IMR-90 (cell line): ENCODE data around the gene SPRR4. TPM values are rescaled to one million over a fixed set of nuclear protein-coding genes. Genes with fewer than 3 reads are reported as not detected.

Experiments
- ATAC-seq: fragments of 200-7000 bp; cut with Tn5 transposase; 2 replicates; pipeline ENCODE4 v1.9.1; 2020; ENCODE audit warnings: low read depth, mild to moderate bottlenecking, moderate library complexity
- BruUV-seq: library from RNA; stranded (reverse); fragments of 400-500 nt; replicated peaks from 2 replicates; lab custom pipeline; 2021; lab: Mats Ljungman, UMichigan
- CTCF ChIA-PET: fragments of 300-600 bp; formaldehyde crosslinking; extraction: SDS; loops from one replicate; lab custom pipeline; 2021; ENCODE audit warnings: antibody characterized with exemption; lab: Yijun Ruan, JAX
- POLR2A ChIA-PET: fragments of 300-600 bp; sonication (Branson Sonifier 250); formaldehyde crosslinking; loops from one replicate; lab custom pipeline; 2022; ENCODE audit warnings: antibody characterized with exemption; ENCODE audit not compliant: unreplicated experiment; lab: Charles Lee
- DNase-seq: peaks from one replicate; pipeline ENCODE4 v3.0.0; 2013
- H2AFZ ChIP-seq: replicated peaks from 2 replicates; pipeline ENCODE3; 2013; ENCODE audit warnings: low read length, mild to moderate bottlenecking; ENCODE audit not compliant: poor library complexity
- H2AK5ac ChIP-seq: 2 replicates; pipeline ENCODE4 v1.6.1; 2013; ENCODE audit warnings: low read depth, low read length, inconsistent platforms
- H2AK9ac ChIP-seq: replicated peaks from 2 replicates; pipeline ENCODE3; 2013; ENCODE audit warnings: mild to moderate bottlenecking, low read depth, low read length, moderate library complexity; ENCODE audit not compliant: poor library complexity
- H2BK120ac ChIP-seq: 2 replicates; pipeline ENCODE4 v1.6.1; 2013; ENCODE audit warnings: low read depth, low read length, inconsistent platforms
- H2BK15ac ChIP-seq: 3 replicates; pipeline ENCODE4 v1.6.1; 2013; ENCODE audit warnings: low read depth, low read length, inconsistent platforms
- H2BK20ac ChIP-seq: 2 replicates; pipeline ENCODE4 v1.6.1; 2013; ENCODE audit warnings: low read depth, mild to moderate bottlenecking, inconsistent platforms, low read length, moderate library complexity
- H2BK5ac ChIP-seq: 2 replicates; pipeline ENCODE4 v1.6.1; 2013; ENCODE audit warnings: mild to moderate bottlenecking, low read depth, low read length, inconsistent platforms; ENCODE audit not compliant: poor library complexity, severe bottlenecking
- H3K14ac ChIP-seq: replicated peaks from 2 replicates; pipeline ENCODE4 v1.6.1; 2013; ENCODE audit warnings: low read depth, low read length, inconsistent platforms
- H3K18ac ChIP-seq: 2 replicates; pipeline ENCODE4 v1.6.1; 2013; ENCODE audit warnings: low read depth, low read length, control low read depth
- H3K23ac ChIP-seq: 2 replicates; pipeline ENCODE4 v1.6.1; 2013; ENCODE audit warnings: low read depth, low read length, inconsistent platforms
- H3K27ac ChIP-seq: 2 replicates; pipeline ENCODE4 v1.5.1; 2013; ENCODE audit warnings: mild to moderate bottlenecking, control low read depth, low read length; ENCODE audit not compliant: insufficient read depth
- H3K27me3 ChIP-seq: 2 replicates; pipeline ENCODE4 v1.6.1; 2013; ENCODE audit warnings: low read length; ENCODE audit not compliant: control insufficient read depth, insufficient read depth
- H3K36me3 ChIP-seq: 2 replicates; pipeline ENCODE4 v1.6.1; 2013; ENCODE audit warnings: low read length, mixed read lengths; ENCODE audit not compliant: control insufficient read depth, insufficient read depth
- H3K4ac ChIP-seq: 2 replicates; pipeline ENCODE4 v1.6.1; 2013; ENCODE audit warnings: low read depth, low read length, inconsistent platforms
- H3K4me1 ChIP-seq: 2 replicates; pipeline ENCODE4 v1.6.1; 2013; ENCODE audit warnings: low read length, mixed read lengths; ENCODE audit not compliant: control insufficient read depth, insufficient read depth
- H3K4me2 ChIP-seq: 2 replicates; pipeline ENCODE4 v1.6.1; 2013; ENCODE audit warnings: low read depth, mild to moderate bottlenecking, control low read depth, low read length, moderate library complexity
- H3K4me3 ChIP-seq: 2 replicates; pipeline ENCODE4 v1.5.1; 2013; ENCODE audit warnings: low read depth, mild to moderate bottlenecking, control low read depth, low read length, moderate library complexity; ENCODE audit not compliant: insufficient read depth
- H3K56ac ChIP-seq: 2 replicates; pipeline ENCODE4 v1.6.1; 2013; ENCODE audit warnings: low read length, inconsistent platforms; ENCODE audit not compliant: insufficient read depth; ENCODE audit errors: extremely low read depth
- H3K79me1 ChIP-seq, 2 experiments: 2 replicates each; pipeline ENCODE4 v1.6.1; 2013; ENCODE audit warnings: low read length in 2 of 2, inconsistent platforms in 1 of 2, low read depth in 1 of 2
- H3K9ac ChIP-seq: 2 replicates; pipeline ENCODE4 v1.6.1; 2013; ENCODE audit warnings: low read depth, low read length, control low read depth
- H3K9me1 ChIP-seq: 2 replicates; pipeline ENCODE4 v1.6.1; 2013; ENCODE audit warnings: low read length, inconsistent platforms; ENCODE audit not compliant: insufficient read depth
- H3K9me3 ChIP-seq: 2 replicates; pipeline ENCODE4 v1.6.1; 2013; ENCODE audit warnings: low read length; ENCODE audit not compliant: control insufficient read depth, insufficient read depth
- H4K20me1 ChIP-seq: 2 replicates; pipeline ENCODE4 v1.6.1; 2013; ENCODE audit warnings: low read length, inconsistent platforms; ENCODE audit not compliant: insufficient read depth
- H4K5ac ChIP-seq: 2 replicates; pipeline ENCODE4 v1.6.1; 2013; ENCODE audit warnings: mild to moderate bottlenecking, low read depth, low read length, control low read depth
- H4K8ac ChIP-seq, 2 experiments: 2 replicates each; pipeline ENCODE4 v1.6.1; 2013; ENCODE audit warnings: low read depth in 2 of 2, low read length in 2 of 2, control low read depth in 1 of 2, inconsistent platforms in 1 of 2
- H4K91ac ChIP-seq: 2 replicates; pipeline ENCODE4 v1.6.1; 2013; ENCODE audit warnings: low read depth, low read length, inconsistent platforms; ENCODE audit not compliant: insufficient read depth
- BHLHE40 ChIP-seq: fragments of 150-350 bp; IDR thresholded peaks from 2 replicates; pipeline ENCODE4 v1.6.1; 2016; ENCODE audit warnings: mild to moderate bottlenecking, low read depth, low read length
- CHD1 ChIP-seq: IDR thresholded peaks from 2 replicates; pipeline ENCODE4 v1.6.1; 2012; ENCODE audit warnings: low read depth, low read length, improper control_type of control experiment
- FOS ChIP-seq: fragments of 150-350 bp; IDR thresholded peaks from 2 replicates; pipeline ENCODE4 v1.6.1; 2016; ENCODE audit warnings: low read depth, low read length
- MAFK ChIP-seq: IDR thresholded peaks from 2 replicates; pipeline ENCODE4 v1.6.1; 2012; ENCODE audit warnings: low read depth, low read length, improper control_type of control experiment
- MAZ ChIP-seq: IDR thresholded peaks from 2 replicates; pipeline ENCODE4 v1.6.1; 2012; ENCODE audit warnings: low read depth, mild to moderate bottlenecking, low read length, improper control_type of control experiment, moderate library complexity, borderline replicate concordance
- MXI1 ChIP-seq: IDR thresholded peaks from 2 replicates; pipeline ENCODE4 v1.6.1; 2012; ENCODE audit warnings: low read depth, mild to moderate bottlenecking, low read length, moderate library complexity, borderline replicate concordance
- NFE2L2 ChIP-seq: fragments of 150-350 bp; IDR thresholded peaks from 2 replicates; pipeline ENCODE4 v1.6.1; 2016; ENCODE audit warnings: low read depth, mild to moderate bottlenecking, low read length
- RFX5 ChIP-seq: IDR thresholded peaks from 2 replicates; pipeline ENCODE4 v1.8.0; 2012; ENCODE audit warnings: low read depth, mild to moderate bottlenecking, low read length, moderate library complexity
- USF2 ChIP-seq: fragments of 150-350 bp; IDR thresholded peaks from 2 replicates; pipeline ENCODE4 v1.6.1; 2017; ENCODE audit warnings: mild to moderate bottlenecking, antibody characterized with exemption, low read length, low read depth
- WGBS, 2 experiments: methylation state at CpG; one replicate each; pipeline versions ENCODE4 v1.1.5 to v1.1.7; 2013; ENCODE audit warnings: missing lambda C conversion rate in 2 of 2; ENCODE audit not compliant: insufficient read length in 1 of 2; ENCODE audit errors: extremely low coverage in 2 of 2; 5-methylcytosine and 5-hydroxymethylcytosine counted together
- dilution Hi-C: fragments of 300-500 bp; cut with HindIII; formaldehyde crosslinking; loops from one replicate; pipeline ENCODE4 v1.14.3; 2018; ENCODE audit warnings: low sequenced_read_pairs; ENCODE audit not compliant: unreplicated experiment
- in situ Hi-C: fragments of 300-500 bp; cut with MboI; formaldehyde crosslinking; loops from 3 replicates; pipeline ENCODE4 v1.14.3; 2019; ENCODE audit warnings: low sequenced_read_pairs, inconsistent platforms, mixed read lengths
- intact Hi-C: fragments of 100-400 bp; cut with micrococcal nuclease; formaldehyde crosslinking; loops from 2 replicates; pipeline ENCODE4 v1.10.0; 2022
- polyA plus RNA-seq, 3 experiments: library from polyadenylated mRNA; depleted of rRNA; stranded (reverse); fragments of >200 nt; gene quantifications; 2 replicates each; pipeline ENCODE4 v1.2.3, GENCODE V29; 2012; ENCODE audit warnings: low replicate concordance in 1 of 3
- total RNA-seq: library from RNA; depleted of rRNA; stranded (reverse); fragments of >200 nt; gene quantifications from 2 replicates; pipeline ENCODE4 v1.2.3, GENCODE V29; 2012

Gene SPRR4
- total and polyA plus RNA-seq, 2 of the 4 experiments (the other 2 are of a cell fraction) = not detected

DNA sequence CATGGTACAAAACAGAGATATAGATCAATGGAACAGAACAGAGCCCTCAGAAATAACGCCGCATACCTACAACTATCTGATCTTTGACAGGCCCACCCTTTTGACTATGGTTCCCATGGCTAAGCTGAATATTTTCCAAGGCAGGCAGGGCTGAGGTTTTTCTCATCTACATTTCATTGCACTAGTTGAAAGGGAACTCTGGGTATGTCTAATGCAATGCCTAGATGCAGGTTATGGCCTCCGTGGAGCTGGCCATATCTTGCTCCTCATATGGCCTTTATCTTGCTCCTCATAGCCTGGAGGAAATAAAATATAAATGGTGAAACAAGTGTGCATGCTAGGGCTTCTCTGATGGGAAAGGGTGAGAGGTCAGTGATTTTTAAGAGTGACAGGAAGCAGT lies 12.9 kb upstream of the SPRR4 start:
- no peaks in the 10 kb centered on the region for H3K79me1 ChIP-seq
- dilution Hi-C loops (no loop called here), intact Hi-C loops (no loop called here), in situ Hi-C loops (no loop called here)
- H3K27ac ChIP-seq = no peak overlapping the region
- no CpG with 5 or more reads among the region's 3 CpGs for WGBS, 2 experiments
- BruUV-seq = no TSS peak
- no peak overlapping the region for H2BK15ac ChIP-seq
- no peak overlapping the region for H3K23ac ChIP-seq
- H3K56ac ChIP-seq = no peak overlapping the region
- no peak overlapping the region for H4K5ac ChIP-seq
- no peaks in the 10 kb centered on the region for H3K4me1 ChIP-seq
- no peak overlapping the region for H3K4ac ChIP-seq
- no peak overlapping the region for H4K8ac ChIP-seq
- ATAC-seq = no peak
- ChIA-PET CTCF (no interaction called here), POLR2A (no interaction called here)
- no peak overlapping the region for H2AK9ac ChIP-seq
- H3K18ac ChIP-seq = no peak overlapping the region
- H3K9me3 ChIP-seq = no peaks in the 10 kb centered on the region; the same call in 1 of the 2 replicates
- no peak for TF ChIP-seq CHD1
- TF ChIP-seq MXI1 = no peak
- no peak for TF ChIP-seq MAFK
- no peak for TF ChIP-seq MAZ
- TF ChIP-seq RFX5 = no peak
- no peak for TF ChIP-seq FOS
- no peak for TF ChIP-seq NFE2L2
- no peak for TF ChIP-seq USF2
- no peak for TF ChIP-seq BHLHE40
- H2AK5ac ChIP-seq = no peak overlapping the region
- no peak for DNase-seq
- no peak overlapping the region for H3K14ac ChIP-seq
- no peak overlapping the region for H3K4me3 ChIP-seq
- no peak overlapping the region for H2AFZ ChIP-seq
- no peak overlapping the region for H3K9ac ChIP-seq
- H3K36me3 ChIP-seq = no peaks in the 10 kb centered on the region
- H3K9me1 ChIP-seq = no peaks in the 10 kb centered on the region
- H3K27me3 ChIP-seq = no peaks in the 10 kb centered on the region
- H4K20me1 ChIP-seq = no peaks in the 10 kb centered on the region
- H2BK120ac ChIP-seq = no peak overlapping the region
- no peak overlapping the region for H4K91ac ChIP-seq
- H2BK5ac ChIP-seq = no peak overlapping the region
- H2BK20ac ChIP-seq = no peak overlapping the region
- no peak overlapping the region for H3K4me2 ChIP-seq
